GM18867 (cell line): ENCODE data around the gene THUMPD3.
A peak's percentile ranks its signal among the peaks of the same experiment; 100 is the strongest.

Experiments used
- ATAC-seq: cut with Tn5 transposase; IDR thresholded peaks from one replicate; pipeline ENCODE4 v1.9.1; 2021; ENCODE audit warnings: mild to moderate bottlenecking, moderate library complexity; ENCODE audit not compliant: unreplicated experiment

THUMPD3 gene, protein sequence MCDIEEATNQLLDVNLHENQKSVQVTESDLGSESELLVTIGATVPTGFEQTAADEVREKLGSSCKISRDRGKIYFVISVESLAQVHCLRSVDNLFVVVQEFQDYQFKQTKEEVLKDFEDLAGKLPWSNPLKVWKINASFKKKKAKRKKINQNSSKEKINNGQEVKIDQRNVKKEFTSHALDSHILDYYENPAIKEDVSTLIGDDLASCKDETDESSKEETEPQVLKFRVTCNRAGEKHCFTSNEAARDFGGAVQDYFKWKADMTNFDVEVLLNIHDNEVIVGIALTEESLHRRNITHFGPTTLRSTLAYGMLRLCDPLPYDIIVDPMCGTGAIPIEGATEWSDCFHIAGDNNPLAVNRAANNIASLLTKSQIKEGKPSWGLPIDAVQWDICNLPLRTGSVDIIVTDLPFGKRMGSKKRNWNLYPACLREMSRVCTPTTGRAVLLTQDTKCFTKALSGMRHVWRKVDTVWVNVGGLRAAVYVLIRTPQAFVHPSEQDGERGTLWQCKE

GRCh38 chr3:9362731-9363530 lies at the start of gene THUMPD3:
Gene THUMPD3, plus strand, starts transcription at chr3:9363054. Its CDS starts 2,015 bp downstream, at chr3:9365069.
- peak; percentile 98 for ATAC-seq

GRCh38 chr3:9314796-9315195 lies 48.1 kb upstream of the THUMPD3 start:
- ATAC-seq, result no peak

DNA sequence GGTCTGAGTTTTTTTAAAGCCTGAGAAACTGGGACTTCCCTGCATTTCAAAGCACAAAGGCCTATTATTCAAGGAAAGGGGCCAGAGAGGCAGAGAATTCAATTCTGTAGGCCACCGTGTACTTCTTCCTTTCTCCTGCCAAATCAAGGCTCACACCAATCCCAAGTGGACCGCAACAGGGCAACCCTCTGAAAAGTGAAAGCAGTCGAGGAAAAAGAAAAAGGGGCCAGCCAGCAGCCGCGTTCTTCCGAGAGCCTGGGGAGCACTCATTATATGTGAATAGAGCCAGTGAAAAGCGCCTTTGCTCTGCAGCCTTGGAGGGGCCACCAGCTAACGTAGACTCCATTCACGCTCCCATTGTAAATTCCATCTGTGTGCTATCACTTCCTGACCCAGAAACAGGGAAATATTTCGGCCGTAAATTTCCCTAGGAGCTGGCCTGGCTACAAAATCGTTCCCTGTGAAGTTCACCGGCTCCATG lies 45.9 kb upstream of the THUMPD3 start:
- ATAC-seq, result no peak

GRCh38 chr3:9322780-9323179 lies 40.1 kb upstream of the THUMPD3 start:
- ATAC-seq, result no peak

DNA sequence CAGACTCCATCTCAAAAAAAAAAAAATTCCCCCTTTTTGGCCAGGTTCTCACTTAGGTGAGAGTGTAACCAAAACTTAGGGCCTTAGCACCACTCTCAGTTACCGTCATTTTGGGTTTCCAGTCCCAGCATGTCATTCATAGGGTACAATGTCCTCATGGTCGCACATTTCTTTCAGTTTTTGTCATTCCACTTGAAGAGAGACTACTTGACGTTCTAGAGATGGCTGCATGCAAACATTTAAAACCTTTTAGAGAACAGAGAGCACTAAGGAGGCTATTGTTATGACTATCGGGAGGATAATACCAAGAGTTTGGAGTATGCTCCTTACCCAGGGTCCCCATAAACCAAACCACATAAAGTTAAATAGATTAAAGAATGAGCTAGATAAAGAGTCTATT lies 37.9 kb upstream of the THUMPD3 start:
- no peak for ATAC-seq

DNA sequence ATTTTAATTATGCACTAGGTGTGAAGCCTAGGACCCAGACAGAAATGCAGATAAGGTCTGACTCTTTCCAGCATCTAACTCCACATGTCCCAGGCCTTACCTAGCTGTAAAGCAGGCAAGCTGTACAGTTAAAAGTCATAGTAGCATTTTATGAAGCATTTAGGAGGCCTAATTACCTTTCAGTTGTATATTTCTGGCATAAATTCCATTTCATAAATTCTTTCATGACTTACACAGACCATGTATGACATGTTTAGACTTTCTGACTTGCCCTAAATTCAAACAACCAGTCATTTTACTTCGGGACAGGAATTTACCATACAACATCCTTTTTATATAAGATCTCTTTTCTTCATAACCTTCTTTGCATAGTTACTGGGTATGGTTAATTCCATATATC lies 35.3 kb upstream of the THUMPD3 start:
- no peak for ATAC-seq

DNA sequence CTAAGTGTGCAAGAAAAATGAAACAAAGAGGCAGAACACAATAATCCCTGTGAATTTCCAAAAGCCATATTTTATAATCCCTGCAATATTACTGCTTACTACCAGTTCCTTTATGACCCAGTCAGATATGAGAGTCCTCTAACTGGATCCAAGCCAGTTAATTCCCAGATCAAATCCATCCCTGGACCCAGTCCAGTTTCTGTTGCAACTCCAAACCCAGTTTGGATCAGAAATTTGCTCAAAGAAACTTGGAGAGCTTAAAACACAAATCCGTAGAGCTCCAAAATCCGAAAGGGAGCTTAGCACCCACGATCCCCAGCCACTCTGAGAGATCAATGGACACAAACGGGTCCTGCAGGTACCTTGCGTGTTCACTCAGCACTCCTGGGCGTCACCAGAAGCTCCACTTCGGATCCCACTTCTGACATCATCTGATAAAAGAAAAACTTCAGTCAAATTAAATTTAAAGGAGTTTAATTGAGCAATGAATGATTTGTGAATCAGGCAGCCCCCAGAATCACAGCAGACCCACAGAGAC lies 32.6 kb upstream of the THUMPD3 start:
- ATAC-seq, result no peak

- ATAC-seq, result no peak
Measured at GRCh38 chr3:9331171-9331570, 31.7 kb upstream of the THUMPD3 start.

GRCh38 chr3:9332250-9333030 lies 30.4 kb upstream of the THUMPD3 start:
- ATAC-seq, result no peak

DNA sequence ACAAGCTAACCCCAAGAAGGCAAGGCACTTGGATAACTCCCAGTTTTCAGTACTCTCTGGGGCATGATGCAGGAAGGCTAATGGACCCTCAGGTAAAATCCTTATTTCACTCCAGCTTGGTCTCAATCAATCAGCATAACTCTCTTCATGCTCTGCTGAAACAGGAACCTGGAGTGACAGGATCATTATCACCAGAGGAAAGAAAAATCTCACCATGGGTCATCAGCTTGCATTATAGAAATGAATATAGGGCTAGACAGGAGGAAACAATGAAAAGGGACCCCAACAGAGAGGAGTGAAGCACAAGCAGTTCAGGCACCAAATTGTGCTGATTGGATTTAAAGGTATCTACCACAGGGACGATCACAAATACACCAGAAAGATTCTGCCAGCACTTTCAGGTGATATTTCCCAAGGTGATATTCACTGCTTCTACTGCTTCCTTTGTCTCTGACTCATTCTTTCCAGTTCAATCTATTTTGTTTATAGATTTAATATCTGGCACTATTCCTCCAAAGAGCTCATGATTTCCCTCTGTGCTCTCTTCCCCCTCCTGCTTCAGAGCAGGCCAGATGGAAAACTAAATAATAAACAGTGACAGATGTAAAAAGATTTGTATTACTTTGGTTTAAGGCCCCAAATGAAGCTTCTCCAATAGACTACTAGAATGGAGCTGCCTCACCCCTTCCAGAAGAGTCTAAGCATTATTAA lies 22.9 kb upstream of the THUMPD3 start:
- no peak for ATAC-seq

DNA sequence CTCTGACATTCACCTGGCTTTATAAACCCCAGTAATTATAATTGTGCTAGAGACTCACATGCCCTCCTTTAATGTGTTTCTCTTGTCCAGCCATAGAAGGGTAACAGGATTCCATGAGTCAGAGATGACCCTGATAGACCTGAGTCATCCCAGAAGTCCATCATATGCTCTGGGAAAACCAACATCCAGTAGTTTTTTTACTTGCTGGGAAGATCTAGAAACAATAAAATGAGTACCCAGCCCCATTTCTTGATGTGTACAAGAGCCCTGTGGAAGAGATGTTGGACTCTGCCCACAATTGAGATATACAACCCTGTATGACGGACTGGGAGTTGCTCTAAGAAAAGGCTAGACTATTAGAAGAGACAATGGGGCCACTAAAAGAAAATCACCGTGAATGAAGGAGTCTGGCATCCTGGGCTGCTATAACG lies 22.4 kb upstream of the THUMPD3 start:
- ATAC-seq, result no peak

DNA sequence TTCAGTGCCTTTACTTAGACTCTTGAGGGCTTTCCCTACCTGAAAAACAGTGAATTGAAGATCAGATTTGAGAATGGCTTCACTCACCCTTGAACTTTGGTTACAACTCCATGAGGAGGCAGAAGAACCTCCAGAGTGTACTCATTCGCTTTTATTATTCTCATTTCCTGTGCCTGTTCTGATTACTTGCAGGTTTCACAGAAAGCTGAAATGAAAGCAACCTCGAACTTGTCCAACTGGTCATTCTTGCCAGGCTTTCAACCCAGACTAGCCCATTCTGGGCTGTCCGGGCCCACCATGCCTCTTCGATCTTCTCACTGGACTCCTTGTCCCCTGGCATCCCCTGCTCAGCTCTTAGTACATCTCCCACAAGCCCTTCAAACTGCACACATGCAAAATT lies 20.2 kb upstream of the THUMPD3 start:
- ATAC-seq, result no peak

DNA sequence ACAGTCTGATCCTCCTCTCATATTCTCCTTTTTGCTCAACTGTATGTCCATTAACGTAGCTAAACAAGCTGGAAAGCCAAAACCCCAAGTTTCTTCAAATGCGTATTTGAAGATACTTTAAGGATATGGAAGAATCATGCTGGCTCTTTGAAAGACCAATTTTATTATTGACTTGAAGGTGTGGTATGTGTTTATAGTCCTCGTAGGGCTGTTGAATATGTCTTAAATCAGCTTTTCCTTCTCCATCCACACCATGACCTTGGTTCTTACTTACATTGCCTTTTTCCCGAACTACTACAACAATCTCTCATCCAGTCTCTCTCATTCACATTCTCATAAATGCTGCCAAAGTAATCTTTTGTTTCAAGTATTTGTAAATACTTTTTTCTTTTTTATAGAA lies 19.7 kb upstream of the THUMPD3 start:
- ATAC-seq, result no peak

DNA sequence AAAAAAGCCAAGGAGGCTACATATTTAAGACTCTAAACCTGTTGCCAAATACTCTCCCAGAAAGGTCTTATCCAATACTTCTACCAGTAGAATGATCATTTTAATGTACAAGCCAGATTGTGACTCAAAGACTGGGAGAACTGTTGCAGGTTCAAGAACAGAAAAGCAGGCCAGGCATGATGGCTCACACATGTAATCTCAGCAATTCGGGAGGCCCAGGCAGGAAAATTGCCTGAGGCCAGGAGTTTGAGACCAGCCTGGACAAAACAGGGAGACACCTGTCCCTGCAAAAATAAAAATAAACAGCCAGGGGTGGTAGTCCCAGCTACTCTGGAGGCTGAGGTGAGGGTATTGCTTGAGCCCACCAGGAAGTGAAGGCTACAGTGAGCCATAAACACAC lies 17.8 kb upstream of the THUMPD3 start:
- no peak for ATAC-seq

- no peak for ATAC-seq
Measured at GRCh38 chr3:9346141-9346540, 16.7 kb upstream of the THUMPD3 start.

DNA sequence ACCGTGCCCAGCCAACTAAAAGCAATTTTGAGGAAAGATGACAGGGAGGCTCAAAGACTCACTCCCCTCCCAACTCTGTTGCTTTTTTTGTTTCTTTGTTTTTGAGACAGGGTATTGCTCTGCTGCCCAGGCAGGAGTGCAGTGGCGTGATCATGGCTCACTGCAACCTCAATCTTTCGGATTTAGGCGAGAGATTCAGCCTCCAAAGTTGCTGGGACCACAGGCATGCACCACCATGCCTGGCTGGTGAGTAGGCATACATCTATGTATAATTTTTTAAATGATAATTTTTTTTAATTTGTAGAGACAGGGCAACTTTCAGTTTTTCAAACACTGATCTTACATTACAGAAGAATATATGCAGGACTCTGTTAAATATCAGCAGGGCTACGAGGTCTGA lies 15.8 kb upstream of the THUMPD3 start:
- ATAC-seq, result no peak

- ATAC-seq, result no peak
Measured at GRCh38 chr3:9347887-9348286, 15.0 kb upstream of the THUMPD3 start.

- ATAC-seq, result no peak
Measured at GRCh38 chr3:9349321-9350117, 13.3 kb upstream of the THUMPD3 start.

GRCh38 chr3:9351709-9352126 lies 11.1 kb upstream of the THUMPD3 start:
- no peak for ATAC-seq
